HG03135 (cell line): Measurements from ENCODE around the gene KIR3DL3.
"Not testable (repeated sequence)": the region's sequence is repeated elsewhere in the genome, so short reads cannot be mapped to it uniquely, and the experiment has no call there.

Experiments
- ATAC-seq: cut with Tn5 transposase; IDR thresholded peaks from one replicate; pipeline ENCODE4 v1.9.1; 2021; ENCODE audit warnings: mild to moderate bottlenecking, moderate library complexity; ENCODE audit not compliant: unreplicated experiment

Gene KIR3DL3

GRCh38 chr19:54724142-54724541, at the start of gene KIR3DL3:
Gene KIR3DL3 (plus strand): TSS chr19:54724442. CDS start chr19:54724497, 55 bp downstream.
- no peak for ATAC-seq

- not testable (repeated sequence) for ATAC-seq
These were observed 47.9 kb upstream of the KIR3DL3 start for GRCh38 chr19:54676210-54676834.

GRCh38 chr19:54677217-54677616, 47.0 kb upstream of the KIR3DL3 start:
- ATAC-seq, result no peak

- ATAC-seq, result not testable (repeated sequence)
These were observed 42.6 kb upstream of the KIR3DL3 start for GRCh38 chr19:54681596-54681995.

GRCh38 chr19:54682306-54682856, 41.9 kb upstream of the KIR3DL3 start:
- no peak for ATAC-seq

- ATAC-seq, result no peak
These were observed 39.7 kb upstream of the KIR3DL3 start for GRCh38 chr19:54684527-54684926.

- no peak for ATAC-seq
These were observed 32.5 kb upstream of the KIR3DL3 start for GRCh38 chr19:54691582-54692297.

GRCh38 chr19:54692298-54692615, 32.0 kb upstream of the KIR3DL3 start:
- no peak for ATAC-seq

GRCh38 chr19:54694648-54695047, 29.6 kb upstream of the KIR3DL3 start:
- ATAC-seq, result no peak

- ATAC-seq, result no peak
These were observed 28.1 kb upstream of the KIR3DL3 start for GRCh38 chr19:54696117-54696548.

- ATAC-seq, result no peak
These were observed 27.5 kb upstream of the KIR3DL3 start for GRCh38 chr19:54696766-54697165.

- ATAC-seq, result not testable (repeated sequence)
These were observed 26.5 kb upstream of the KIR3DL3 start for GRCh38 chr19:54697716-54698115.

GRCh38 chr19:54704928-54705327, 19.3 kb upstream of the KIR3DL3 start:
- ATAC-seq, result no peak

GRCh38 chr19:54707962-54708361, 16.3 kb upstream of the KIR3DL3 start:
- no peak for ATAC-seq

GRCh38 chr19:54708781-54709180, 15.5 kb upstream of the KIR3DL3 start:
- ATAC-seq, result no peak

- no peak for ATAC-seq
These were observed 14.9 kb upstream of the KIR3DL3 start for GRCh38 chr19:54709212-54709948.

- not testable (repeated sequence) for ATAC-seq
These were observed 14.3 kb upstream of the KIR3DL3 start for GRCh38 chr19:54709956-54710355.

- ATAC-seq, result no peak
These were observed 402 bp downstream of the KIR3DL3 start for GRCh38 chr19:54724644-54725043.

- ATAC-seq, result no peak
These were observed 1.1 kb downstream of the KIR3DL3 start for GRCh38 chr19:54725321-54725720.

GRCh38 chr19:54727562-54727961, 3.3 kb downstream of the KIR3DL3 start:
- no peak for ATAC-seq

- no peak for ATAC-seq
These were observed 3.9 kb downstream of the KIR3DL3 start for GRCh38 chr19:54728167-54728566.
